Measurements from ENCODE around the gene DACT1. TPM values are rescaled to one million over a fixed set of nuclear protein-coding genes. Genes with fewer than 3 reads are reported as not detected.

Gene DACT1
- total RNA-seq, 1 experiment from 2014 or later, result 4.4 TPM

DNA sequence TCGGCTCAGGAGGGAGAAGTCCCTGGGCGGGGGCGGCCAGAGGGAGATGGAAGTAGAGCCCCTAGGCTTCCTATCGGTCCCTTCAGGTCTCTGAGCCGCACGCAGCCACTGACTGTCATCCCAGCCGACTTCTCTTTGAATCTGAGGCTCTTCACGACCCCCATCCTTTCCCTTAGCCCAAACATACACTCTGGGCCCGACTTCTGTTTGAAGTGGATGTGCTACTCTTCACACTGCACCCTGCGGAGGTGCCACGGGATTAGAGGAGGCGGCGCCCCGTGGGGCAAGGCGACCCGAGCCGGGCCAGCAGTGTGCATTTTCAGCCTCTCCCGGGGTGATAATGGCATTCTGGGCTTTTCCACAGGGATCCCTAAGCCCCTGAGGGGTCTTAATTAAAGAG, 6.0 kb upstream of the DACT1 start:
- Histone ChIP-seq H3K27ac (ENCODE audit: insufficient read length, low read depth, low read length) (no peak overlapping the region), H2AK5ac (ENCODE audit: insufficient read length, low read length) (no peak overlapping the region), H2AFZ (ENCODE audit: low read length) (no peak overlapping the region), H3K79me1 (ENCODE audit: insufficient read depth, low read depth, low read length, poor library complexity, severe bottlenecking) (no peaks in the 10 kb centered on the region), H2BK120ac (ENCODE audit: low read depth, low read length, poor library complexity, severe bottlenecking) (no peak overlapping the region), H3K4me1 (ENCODE audit: insufficient read depth, low read length) (peaks cover 21% of the 10 kb centered on the region), H2BK15ac (ENCODE audit: low read depth, low read length) (no peak overlapping the region), H3K4me2 (ENCODE audit: insufficient read depth, insufficient read length, low read length) (no peak overlapping the region), H3K14ac (ENCODE audit: insufficient read depth, low read length) (no peak overlapping the region), H4K8ac (replicated peaks; ENCODE audit: insufficient read length, low read depth, low read length) (no peak overlapping the region), H3K27me3 (ENCODE audit: insufficient read depth, low read length) (no peaks in the 10 kb centered on the region), H4K20me1 (ENCODE audit: control insufficient read depth, insufficient read depth, insufficient read length) (no peaks in the 10 kb centered on the region), H3K9me3 (ENCODE audit: control insufficient read depth, low read depth, low read length) (no peaks in the 10 kb centered on the region), H3K9ac (ENCODE audit: extremely low read depth, insufficient read length, low read length) (no peak overlapping the region), H3K79me2 (ENCODE audit: insufficient read depth, low read length) (no peaks in the 10 kb centered on the region), H4K5ac (ENCODE audit: insufficient read length, low read depth, low read length) (no peak overlapping the region), H3K56ac (ENCODE audit: insufficient read length, low read depth, low read length) (no peak overlapping the region), H4K91ac (ENCODE audit: insufficient read length, low read depth, low read length) (no peak overlapping the region), H2BK5ac (ENCODE audit: insufficient read length, low read length) (no peak overlapping the region), H2BK20ac (ENCODE audit: low read depth, low read length, poor library complexity, severe bottlenecking) (no peak overlapping the region), H3T11ph (ENCODE audit: low read length) (no peak overlapping the region), H3K4ac (ENCODE audit: low read depth, low read length) (no peak overlapping the region), H3K23me2 (ENCODE audit: insufficient read length, low read depth, low read length, poor library complexity, severe bottlenecking) (no peaks in the 10 kb centered on the region), H3K18ac (ENCODE audit: insufficient read length, low read depth, low read length) (no peak overlapping the region), H3K23ac (ENCODE audit: insufficient read length, low read depth, low read length) (no peak overlapping the region), H2BK12ac (ENCODE audit: insufficient read length, low read depth, low read length) (no peak overlapping the region)
- Mint-ChIP-seq H3K27ac (no peak overlapping the region), H3K4me1 (peaks cover 61 to 64% of the 10 kb centered on the region in 2 experiments), H3K9me3 (no peaks in the 10 kb centered on the region; a peak in 2 of 5 replicates), H3K4me3 (peak overlapping the region in 1 of 2 experiments; percentile 47; a peak in 2 of 5 replicates), H3K27me3 (ENCODE audit: low read depth) (peaks cover 91% of the 10 kb centered on the region), H3K36me3 (ENCODE audit: insufficient read depth in 1 of 3, low read depth in 3 of 3) (no peaks in the 10 kb centered on the region)
- peak; percentile 41 for DNase-seq
- no CpG with 5 or more reads among the region's 18 CpGs for WGBS (ENCODE audit: extremely low coverage, insufficient read length, low lambda C conversion rate)
- TF ChIP-seq CTCF (conservative IDR thresholded peaks at IDR 0.05), result no peak
